GM13977 (cell line): ENCODE data around the gene ADGRD2.

Experiments used
- DNase-seq: peaks from one replicate; pipeline ENCODE4 v3.0.0; 2012; ENCODE audit warnings: low spot score
- in situ Hi-C: fragments of 300-500 bp; cut with MboI; formaldehyde crosslinking; loops from one replicate; pipeline ENCODE4 v1.12.0; 2022; ENCODE audit warnings: low sequenced_read_pairs, low pct_unique_long_range_greater_than_20kb, mixed read lengths, inconsistent platforms; ENCODE audit not compliant: unreplicated experiment
- TF ChIP-seq, protein P1 (sequence below): IDR thresholded peaks from 2 replicates; pipeline ENCODE4 v1.5.1; 2012; ENCODE audit warnings: mild to moderate bottlenecking, control low read depth; ENCODE audit not compliant: insufficient read depth; ENCODE audit errors: extremely low read depth, missing control alignments

The ADGRD2 gene

DNA sequence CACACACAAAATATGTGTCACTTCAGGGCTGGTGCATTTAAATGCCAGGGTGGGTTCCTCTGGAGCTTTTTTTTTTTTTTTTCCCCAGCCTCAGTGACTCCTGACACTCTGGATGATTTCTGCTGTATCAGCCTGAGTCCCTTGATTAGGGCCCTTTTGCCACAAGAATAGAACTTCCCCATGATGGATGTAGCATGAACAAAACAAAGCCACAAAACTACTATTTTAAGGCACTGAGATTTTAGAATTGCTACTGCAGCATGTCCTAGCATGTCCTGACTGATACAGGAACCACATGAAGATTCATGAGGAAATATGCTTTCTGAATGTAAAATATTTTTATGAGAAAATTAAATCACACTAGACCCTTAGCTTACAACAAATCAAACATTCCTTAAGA, 13.9 kb upstream of the ADGRD2 start:
- TF ChIP-seq, protein P1, sequence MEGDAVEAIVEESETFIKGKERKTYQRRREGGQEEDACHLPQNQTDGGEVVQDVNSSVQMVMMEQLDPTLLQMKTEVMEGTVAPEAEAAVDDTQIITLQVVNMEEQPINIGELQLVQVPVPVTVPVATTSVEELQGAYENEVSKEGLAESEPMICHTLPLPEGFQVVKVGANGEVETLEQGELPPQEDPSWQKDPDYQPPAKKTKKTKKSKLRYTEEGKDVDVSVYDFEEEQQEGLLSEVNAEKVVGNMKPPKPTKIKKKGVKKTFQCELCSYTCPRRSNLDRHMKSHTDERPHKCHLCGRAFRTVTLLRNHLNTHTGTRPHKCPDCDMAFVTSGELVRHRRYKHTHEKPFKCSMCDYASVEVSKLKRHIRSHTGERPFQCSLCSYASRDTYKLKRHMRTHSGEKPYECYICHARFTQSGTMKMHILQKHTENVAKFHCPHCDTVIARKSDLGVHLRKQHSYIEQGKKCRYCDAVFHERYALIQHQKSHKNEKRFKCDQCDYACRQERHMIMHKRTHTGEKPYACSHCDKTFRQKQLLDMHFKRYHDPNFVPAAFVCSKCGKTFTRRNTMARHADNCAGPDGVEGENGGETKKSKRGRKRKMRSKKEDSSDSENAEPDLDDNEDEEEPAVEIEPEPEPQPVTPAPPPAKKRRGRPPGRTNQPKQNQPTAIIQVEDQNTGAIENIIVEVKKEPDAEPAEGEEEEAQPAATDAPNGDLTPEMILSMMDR, result no peak
- in situ Hi-C loops, result no loop called here
- no peak for DNase-seq

DNA sequence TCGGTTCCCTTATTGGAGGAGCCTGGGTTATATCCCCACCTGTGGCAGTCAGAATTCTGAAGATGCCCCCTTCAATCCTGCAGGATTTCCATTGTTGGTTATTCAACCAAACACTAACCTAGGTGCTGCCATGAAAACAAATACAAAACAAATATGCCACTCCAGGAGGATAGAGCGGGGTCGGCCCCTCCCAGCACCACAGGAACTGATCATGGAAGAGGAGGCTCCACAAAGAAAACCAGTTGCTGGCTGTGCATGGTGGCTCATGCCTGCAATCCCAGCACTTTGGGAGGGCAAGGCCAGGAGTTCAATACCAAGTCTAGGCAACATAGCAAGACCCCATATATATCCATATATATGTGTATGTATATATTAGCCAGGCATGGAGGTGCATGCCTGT, 13.2 kb upstream of the ADGRD2 start:
- in situ Hi-C loops, result no loop called here
- TF ChIP-seq, protein P1, result no peak
- DNase-seq, result no peak

- TF ChIP-seq, protein P1, result no peak
- in situ Hi-C loops, result no loop called here
- no peak for DNase-seq
These were observed 12.2 kb upstream of the ADGRD2 start for GRCh38 chr9:124438091-124438490.

DNA sequence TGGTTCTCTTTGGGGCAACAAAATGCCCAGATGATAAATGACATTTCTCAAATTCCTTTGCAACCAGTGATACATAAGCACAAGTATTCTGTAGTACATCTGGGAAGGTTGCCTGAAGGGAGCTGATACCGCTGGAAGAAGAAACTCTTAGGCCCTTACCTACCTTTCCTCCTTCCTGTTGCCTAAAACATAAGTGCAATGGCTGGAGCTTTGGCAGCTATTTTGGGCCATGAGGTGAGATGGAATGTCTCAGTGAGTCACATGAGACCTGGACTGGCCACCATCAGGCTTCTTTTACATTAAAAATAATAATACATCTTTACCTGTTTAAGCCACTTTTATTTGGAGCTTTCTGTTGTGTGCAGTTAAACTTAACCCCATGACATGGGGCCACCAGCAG, 11.2 kb upstream of the ADGRD2 start:
- TF ChIP-seq, protein P1, result no peak
- DNase-seq, result no peak
- in situ Hi-C loops, result no loop called here

- TF ChIP-seq, protein P1, result no peak
- DNase-seq, result no peak
- in situ Hi-C loops, result no loop called here
These were observed 10.5 kb upstream of the ADGRD2 start for GRCh38 chr9:124439686-124440243.

DNA sequence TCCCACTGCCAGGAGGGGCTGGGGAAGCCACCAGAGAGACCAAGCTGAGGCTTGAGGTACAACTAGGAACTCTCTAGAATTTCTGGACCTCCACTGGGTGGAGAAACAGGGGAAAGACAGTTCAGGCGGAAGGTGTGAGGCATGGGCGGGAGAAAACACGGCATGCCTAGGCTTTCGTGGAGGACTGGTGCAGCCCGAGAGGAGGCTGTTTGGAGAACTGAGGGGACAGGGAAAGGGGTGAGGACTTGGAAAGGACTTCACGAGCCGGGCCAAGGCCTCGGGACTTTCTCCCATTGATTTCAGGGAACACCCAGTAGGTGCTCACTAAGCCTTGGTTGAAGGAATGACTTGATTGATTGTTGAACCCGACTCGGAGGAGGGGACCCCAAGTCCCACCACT, 9.5 kb upstream of the ADGRD2 start:
- TF ChIP-seq, protein P1, result no peak
- no peak for DNase-seq
- in situ Hi-C loops, result no loop called here

- DNase-seq, result no peak
- TF ChIP-seq, protein P1, result no peak
- in situ Hi-C loops, result no loop called here
These were observed 9.0 kb upstream of the ADGRD2 start for GRCh38 chr9:124441291-124441690.
